HepG2 (cell line): ENCODE results near the gene VPS52. TPM values are rescaled to one million over a fixed set of nuclear protein-coding genes. Genes with fewer than 3 reads are reported as not detected.

Source experiments
- FUBP1 ChIP-seq: sonication (generic); formaldehyde crosslinking; IDR thresholded peaks from 2 replicates; pipeline ENCODE4 v1.5.1; 2020; ENCODE audit warnings: missing genetic modification reagents, mild to moderate bottlenecking, borderline replicate concordance
- HOXA7 ChIP-seq: sonication (generic); formaldehyde crosslinking; IDR thresholded peaks from 2 replicates; pipeline ENCODE4 v1.8.1; 2022; ENCODE audit warnings: mild to moderate bottlenecking, missing genetic modification reagents, moderate library complexity
- HOXD1 ChIP-seq: sonication (generic); formaldehyde crosslinking; IDR thresholded peaks from 2 replicates; pipeline ENCODE4 v1.5.0; 2020; ENCODE audit warnings: missing genetic modification reagents
- KAT7 ChIP-seq: IDR thresholded peaks from 2 replicates; pipeline ENCODE4 v1.6.1; 2018; ENCODE audit warnings: borderline replicate concordance, missing compliant biosample characterization
- KDM6A ChIP-seq: IDR thresholded peaks from 2 replicates; pipeline ENCODE4 v1.6.1; 2016; ENCODE audit warnings: low read depth
- KMT2A ChIP-seq: sonication (generic); formaldehyde crosslinking; IDR thresholded peaks from 2 replicates; pipeline ENCODE4 v1.4.0; 2020; ENCODE audit warnings: missing genetic modification reagents
- MTF2 ChIP-seq: sonication (generic); formaldehyde crosslinking; IDR thresholded peaks from 2 replicates; pipeline ENCODE4 v1.5.0; 2020; ENCODE audit warnings: missing genetic modification reagents, borderline replicate concordance
- MYNN ChIP-seq: sonication (generic); formaldehyde crosslinking; IDR thresholded peaks from 2 replicates; pipeline ENCODE4 v1.4.0; 2020; ENCODE audit warnings: mild to moderate bottlenecking, low read depth, missing genetic modification reagents
- NCOA2 ChIP-seq: sonication (generic); formaldehyde crosslinking; IDR thresholded peaks from 2 replicates; pipeline ENCODE4 v1.8.0; 2022; ENCODE audit warnings: inconsistent platforms
- SNAPC5 ChIP-seq: sonication (generic); formaldehyde crosslinking; IDR thresholded peaks from 2 replicates; pipeline ENCODE4 v1.8.1; 2023; ENCODE audit warnings: mild to moderate bottlenecking, missing genetic modification reagents, borderline replicate concordance
- THAP11 ChIP-seq: IDR thresholded peaks from 2 replicates; pipeline ENCODE4 v1.6.1; 2016; ENCODE audit warnings: missing biosample characterization, missing genetic modification reagents
- U2AF1 ChIP-seq: fragments of 200-400 bp; formaldehyde crosslinking; optimal IDR thresholded peaks from 2 replicates; pipeline ENCODE3; 2017; ENCODE audit warnings: mild to moderate bottlenecking, low read depth, low read length
- ZNF333 ChIP-seq: sonication (generic); formaldehyde crosslinking; IDR thresholded peaks from 2 replicates; pipeline ENCODE4 v1.4.0; 2020; ENCODE audit warnings: mild to moderate bottlenecking, missing genetic modification reagents, borderline replicate concordance
- ZNF382 ChIP-seq: sonication (generic); formaldehyde crosslinking; IDR thresholded peaks from 2 replicates; pipeline ENCODE4 v1.5.0; 2020; ENCODE audit warnings: missing genetic modification reagents, mild to moderate bottlenecking, borderline replicate concordance
- ZNF609 ChIP-seq: sonication (generic); formaldehyde crosslinking; IDR thresholded peaks from 2 replicates; pipeline ENCODE4 v1.4.0; 2020; ENCODE audit warnings: mild to moderate bottlenecking, missing genetic modification reagents, borderline replicate concordance
- ZNF629 ChIP-seq: sonication (generic); formaldehyde crosslinking; conservative IDR thresholded peaks from 2 replicates; pipeline ENCODE4 v1.5.0; 2020; ENCODE audit warnings: missing genetic modification reagents
- ZNF713 ChIP-seq: sonication (generic); formaldehyde crosslinking; IDR thresholded peaks from 2 replicates; pipeline ENCODE4 v1.4.0; 2020; ENCODE audit warnings: mild to moderate bottlenecking, missing genetic modification reagents
- ZNF747 ChIP-seq: sonication (generic); formaldehyde crosslinking; IDR thresholded peaks from 2 replicates; pipeline ENCODE4 v1.8.1; 2023; ENCODE audit warnings: missing genetic modification reagents, mild to moderate bottlenecking, borderline replicate concordance
- ZNF772 ChIP-seq: sonication (generic); formaldehyde crosslinking; IDR thresholded peaks from 2 replicates; pipeline ENCODE4 v1.5.0; 2020; ENCODE audit warnings: mild to moderate bottlenecking, missing genetic modification reagents
- ZSCAN30 ChIP-seq: sonication (generic); formaldehyde crosslinking; IDR thresholded peaks from 2 replicates; pipeline ENCODE4 v1.5.0; 2020; ENCODE audit warnings: mild to moderate bottlenecking, missing genetic modification reagents
- ZUFSP ChIP-seq: sonication (generic); formaldehyde crosslinking; IDR thresholded peaks from 2 replicates; pipeline ENCODE4 v1.9.0; 2021; ENCODE audit warnings: missing genetic modification reagents, mild to moderate bottlenecking, borderline replicate concordance
- polyA plus RNA-seq, 8 experiments: library from polyadenylated mRNA; depleted of rRNA in 3 of 8; stranded (reverse) in 7 of 8; unstranded in 1 of 8; fragments of >200 nt; fragmentation: Illumina TruSeq in 4 of 8; extraction: Trizol in 4 of 8; gene quantifications; 2 replicates each; pipeline versions ENCODE4 v1.2.1 to v1.2.3, GENCODE V29; 2011 to 2016; ENCODE audit warnings: low read depth in 4 of 8, missing spikeins in 1 of 8, mixed read lengths in 1 of 8; ENCODE audit not compliant: insufficient read depth in 1 of 8
- total RNA-seq, 5 experiments: library from RNA; depleted of rRNA; stranded (reverse); fragments of >200 nt; fragmentation: Illumina TruSeq; extraction: Trizol; gene quantifications; 2 replicates each; pipeline ENCODE4 v1.2.3, GENCODE V29; 2016; ENCODE audit warnings: low read depth in 1 of 5

The VPS52 gene
- total and polyA plus RNA-seq, 2 of the 13 experiments (the other 11 are each of a cell fraction or from before 2014, with no cell fraction given) = 48.9 to 85.5 TPM

GRCh38 chr6:33299237-33299944, 27.7 kb upstream of the VPS52 start (continued):
- TF ChIP-seq ZUFSP (CRISPR knock-in tag) (no peak), ZNF747 (CRISPR knock-in tag) (peak; percentile 96), THAP11 (CRISPR knock-in tag) (peak; percentile 90), KMT2A (CRISPR knock-in tag) (peak; percentile 85), KDM6A (CRISPR knock-in tag) (no peak), MTF2 (CRISPR knock-in tag) (no peak), ZNF629 (CRISPR knock-in tag) (peak; percentile 49; the same call in 1 of the 2 replicates), U2AF1 (peak; percentile 98), MYNN (CRISPR knock-in tag) (no peak; the same call in 1 of the 2 replicates), NCOA2 (CRISPR knock-in tag) (peak; percentile 45; the same call in 1 of the 2 replicates), ZNF713 (CRISPR knock-in tag) (peak; percentile 20; the same call in 1 of the 2 replicates), ZNF772 (CRISPR knock-in tag) (peak; percentile 69; the same call in 1 of the 2 replicates), ZNF382 (CRISPR knock-in tag) (no peak), SNAPC5 (CRISPR knock-in tag) (no peak), ZNF333 (CRISPR knock-in tag) (peak; percentile 97), KAT7 (CRISPR knock-in tag) (peak; percentile 99), HOXA7 (CRISPR knock-in tag) (peak; percentile 93), ZSCAN30 (CRISPR knock-in tag) (peak; percentile 95), ZNF609 (no peak; the same call in 1 of the 2 replicates), HOXD1 (CRISPR knock-in tag) (no peak; the same call in 1 of the 2 replicates), FUBP1 (CRISPR knock-in tag) (no peak)
